Right hindlimb (tissue), 1 donor: ENCODE results near the gene CHST15.
A peak's percentile ranks its signal among the peaks of the same experiment; 100 is the strongest.
"Not testable (repeated sequence)": the region's sequence is repeated elsewhere in the genome, so short reads cannot be mapped to it uniquely, and the experiment has no call there.

Source experiments
- DNase-seq: peaks from one replicate; pipeline ENCODE4 v3.0.0-alpha.2; 2018

Gene CHST15

DNA sequence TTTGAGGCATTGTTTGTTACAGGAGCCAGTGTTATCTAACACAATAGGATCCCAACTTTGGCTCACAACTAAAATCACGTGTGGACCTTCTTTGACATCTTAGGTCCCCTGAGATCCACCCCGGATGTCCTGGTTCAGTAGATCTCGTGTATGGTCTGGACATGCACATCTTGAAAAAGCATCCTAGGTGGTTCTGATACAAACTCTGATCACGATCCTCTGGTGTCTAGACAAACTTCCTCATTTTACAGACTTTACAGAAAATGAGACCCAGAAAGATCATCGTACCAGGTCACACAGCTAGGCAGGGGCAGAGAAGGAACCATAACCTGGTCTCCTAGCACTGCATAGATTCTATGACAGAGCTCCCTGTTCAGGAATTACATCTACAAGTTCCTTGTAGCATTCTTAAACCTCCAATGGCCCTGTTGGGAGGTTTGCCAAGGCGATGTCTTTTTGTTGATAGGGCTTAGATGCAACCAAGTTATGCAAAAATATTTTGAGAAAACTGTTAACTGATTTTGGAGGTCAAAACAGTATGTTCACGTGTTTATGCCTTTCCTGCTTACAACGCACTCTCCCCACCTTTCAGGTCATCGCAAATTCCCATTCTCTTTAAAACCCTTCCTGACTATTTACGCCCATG lies 30.8 kb upstream of the CHST15 start:
- DNase-seq, result no peak

DNA sequence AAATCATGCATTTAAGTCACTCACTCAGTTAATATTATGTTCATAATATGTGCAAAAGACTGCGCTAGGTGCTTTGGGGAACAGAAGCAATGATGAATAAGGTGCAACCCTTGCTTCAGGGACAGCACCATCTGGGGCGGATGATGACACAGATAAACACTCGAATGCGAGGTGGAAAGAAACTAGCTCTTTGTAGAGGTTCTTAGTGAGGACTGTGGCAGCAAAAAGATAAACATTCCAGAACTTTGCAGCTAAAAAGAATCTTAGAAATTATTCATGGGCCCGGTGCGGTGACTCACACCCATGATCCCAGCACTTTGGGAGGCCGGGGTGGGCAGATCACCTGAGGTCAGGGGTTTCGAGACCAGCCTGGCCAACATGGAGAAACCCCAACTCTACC lies 29.8 kb upstream of the CHST15 start:
- no peak for DNase-seq

DNA sequence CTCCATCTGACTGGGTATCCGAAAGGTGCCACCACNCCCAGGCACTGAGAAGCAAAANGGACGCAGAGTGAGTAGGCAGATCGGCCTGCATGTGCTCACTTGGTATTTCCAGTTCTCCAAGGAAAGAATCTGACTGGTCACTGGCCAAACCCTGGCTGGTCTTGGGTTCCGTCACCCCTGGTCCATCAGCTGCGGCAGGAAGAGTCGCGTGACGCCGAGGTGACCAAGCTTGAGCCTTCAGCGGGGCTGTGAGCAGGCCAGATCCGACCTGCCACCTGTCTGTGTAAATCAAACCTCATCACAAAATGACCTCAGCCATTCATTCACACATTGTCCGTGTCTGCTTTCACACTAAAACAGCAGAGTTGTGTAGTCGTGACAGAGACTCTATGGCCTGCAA lies 28.8 kb upstream of the CHST15 start:
- no peak for DNase-seq

DNA sequence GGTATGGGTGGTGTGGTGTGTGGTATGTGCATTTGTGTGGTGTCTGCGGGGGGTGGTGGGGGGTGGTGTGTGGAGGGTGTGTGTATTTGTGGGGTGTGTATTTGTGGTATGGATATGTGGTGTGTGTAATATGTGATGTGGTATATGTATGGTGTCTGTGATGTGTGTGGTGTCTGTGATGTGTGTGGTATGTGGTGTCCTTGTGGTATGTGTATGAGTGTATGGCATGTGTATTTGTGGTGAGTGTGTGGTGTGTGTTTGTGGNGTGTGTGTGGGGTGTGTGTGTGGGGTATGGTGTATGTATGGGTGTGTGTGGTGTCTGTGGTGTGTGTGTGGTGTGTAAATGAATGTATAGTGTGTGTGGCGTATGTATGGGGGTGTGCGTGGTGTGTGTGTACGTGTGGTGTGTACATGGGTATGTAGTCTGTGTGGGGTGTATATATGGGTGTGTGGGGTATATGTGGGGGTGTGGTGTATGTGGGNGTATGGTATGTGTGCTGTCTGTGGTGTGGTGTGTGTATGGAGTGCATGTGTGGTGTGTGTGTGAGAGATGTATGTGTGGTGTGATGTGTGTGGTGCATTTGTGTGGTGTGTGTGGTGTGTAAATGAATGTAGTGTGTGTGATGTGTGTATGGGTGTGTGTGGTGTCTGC lies 27.1 kb upstream of the CHST15 start:
- no peak for DNase-seq

DNA sequence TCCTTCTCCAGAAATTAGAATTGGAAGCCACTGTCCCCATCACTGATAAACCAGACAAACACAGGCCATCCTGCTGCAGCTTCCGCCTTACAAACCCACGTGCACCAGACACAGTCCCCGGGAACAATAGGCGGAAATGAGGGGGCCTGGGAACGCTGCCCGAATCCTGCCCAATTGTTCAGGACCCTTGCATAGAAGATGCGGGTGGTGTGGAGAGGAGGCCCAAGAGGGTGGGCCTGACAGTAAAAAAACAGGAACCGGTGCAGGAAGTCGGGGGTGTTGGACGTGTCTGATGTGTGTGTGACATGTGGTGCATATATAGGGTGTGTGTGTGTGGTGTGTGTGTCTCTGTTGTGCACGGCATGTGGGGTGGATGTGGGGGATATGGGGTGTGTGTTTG lies 26.5 kb upstream of the CHST15 start:
- peak; percentile 50 for DNase-seq

DNA sequence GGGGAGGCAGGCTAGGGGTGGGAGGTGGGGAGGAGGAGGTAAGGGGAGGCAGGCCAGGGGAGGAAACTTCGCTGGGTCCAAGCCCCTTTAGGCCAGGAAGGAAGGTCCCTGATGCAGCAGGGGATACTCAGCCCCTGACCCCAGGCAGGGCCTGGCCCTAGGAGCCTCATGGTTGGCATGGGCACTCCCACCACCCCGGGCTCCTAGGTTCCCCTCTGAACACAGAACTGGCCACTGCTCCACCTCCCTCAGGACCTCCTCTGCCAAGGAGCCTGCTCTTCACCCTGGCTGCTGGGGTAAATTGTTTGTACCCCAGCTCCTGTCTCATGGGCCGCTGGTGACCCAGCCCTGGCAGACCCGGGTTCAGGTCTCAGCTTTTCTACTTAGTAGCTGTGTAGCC lies 25.8 kb upstream of the CHST15 start:
- no peak for DNase-seq

DNA sequence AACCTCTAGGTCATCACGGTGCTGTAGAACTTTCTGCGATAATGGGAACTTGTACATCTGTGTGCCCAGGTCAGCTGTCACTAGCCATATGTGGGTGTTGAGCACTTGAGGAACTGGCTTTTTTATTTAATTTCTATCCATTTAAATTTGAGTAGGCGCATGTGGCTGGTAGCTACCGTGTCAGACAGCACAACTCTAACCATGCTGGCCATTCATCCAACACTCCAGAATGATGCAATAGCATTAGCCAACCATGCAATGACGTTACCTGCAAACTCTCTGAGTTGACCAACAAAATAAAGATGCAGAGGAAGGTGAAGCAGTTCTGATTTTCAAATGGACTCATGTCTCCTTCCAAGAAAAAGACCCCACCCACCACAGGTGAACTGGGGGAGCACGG lies 24.4 kb upstream of the CHST15 start:
- DNase-seq, result no peak

DNA sequence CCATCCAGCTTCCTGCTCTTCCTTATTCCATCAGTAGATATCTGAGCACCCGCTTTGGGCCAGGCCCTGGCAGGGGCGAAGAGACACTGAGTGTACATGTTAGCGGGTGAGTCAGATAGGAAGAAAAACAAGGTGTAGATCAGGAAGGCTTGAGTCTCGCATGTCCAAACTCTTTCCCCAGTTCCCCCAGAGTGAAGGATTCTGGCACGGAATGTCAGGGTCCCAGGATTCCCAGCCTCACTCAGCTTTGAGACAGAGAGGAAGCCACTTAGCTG lies 24.1 kb upstream of the CHST15 start:
- DNase-seq, result no peak

DNA sequence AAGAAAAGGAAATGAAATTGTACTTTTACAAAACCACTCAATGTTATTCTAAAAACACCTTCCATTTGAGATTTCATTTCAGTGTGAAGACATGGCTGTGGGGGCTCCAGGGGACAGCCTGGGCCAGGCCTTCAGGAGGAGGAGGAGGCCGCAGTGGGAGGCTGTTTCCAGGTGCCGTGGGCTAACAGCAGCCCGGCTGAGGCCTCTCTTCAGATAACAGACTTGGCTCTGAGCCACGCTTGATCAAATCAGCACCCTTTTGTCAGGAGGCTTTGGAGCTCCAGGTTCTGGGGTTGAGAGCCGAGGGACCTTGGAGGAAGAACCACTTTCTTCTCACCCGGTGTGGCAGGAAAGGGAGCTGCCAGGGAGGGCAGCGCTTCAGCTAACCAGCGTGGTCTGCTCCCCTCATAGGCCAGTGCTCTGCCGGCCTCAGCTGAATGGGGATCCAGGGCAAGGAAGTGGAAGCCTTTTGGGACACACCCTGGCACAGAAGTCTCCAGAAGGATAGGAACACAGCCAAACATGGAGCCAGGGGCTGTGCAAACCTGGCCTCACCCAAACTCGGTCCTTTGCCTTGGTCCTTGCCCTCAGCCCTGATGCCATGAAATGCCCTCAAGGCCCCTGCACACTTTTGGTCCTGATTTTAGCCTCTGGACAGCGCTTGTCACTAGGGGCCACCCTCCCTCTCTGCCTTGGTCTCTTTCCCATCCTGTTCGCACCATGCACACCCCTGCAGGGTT lies 23.5 kb upstream of the CHST15 start:
- DNase-seq, result no peak

DNA sequence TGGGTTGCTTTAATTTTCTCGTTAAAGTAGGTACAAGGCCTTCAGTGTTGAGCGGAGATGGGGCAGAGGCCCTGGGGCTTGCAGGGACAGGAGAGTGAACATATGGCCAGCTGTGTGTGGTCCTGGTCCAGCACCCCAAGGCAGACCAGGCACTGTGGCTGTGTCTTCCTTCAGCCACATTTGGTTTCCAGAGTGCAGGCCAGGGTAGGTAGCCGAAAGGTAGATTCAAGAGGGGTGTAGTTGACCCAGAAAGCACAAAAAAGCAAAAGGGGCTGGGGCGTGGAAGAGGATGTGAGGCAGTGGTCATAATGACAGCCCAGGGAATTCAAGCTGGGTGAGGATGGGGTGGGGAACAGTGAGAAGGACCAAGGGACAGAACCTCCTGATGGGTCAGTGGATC lies 21.3 kb upstream of the CHST15 start:
- no peak for DNase-seq

DNA sequence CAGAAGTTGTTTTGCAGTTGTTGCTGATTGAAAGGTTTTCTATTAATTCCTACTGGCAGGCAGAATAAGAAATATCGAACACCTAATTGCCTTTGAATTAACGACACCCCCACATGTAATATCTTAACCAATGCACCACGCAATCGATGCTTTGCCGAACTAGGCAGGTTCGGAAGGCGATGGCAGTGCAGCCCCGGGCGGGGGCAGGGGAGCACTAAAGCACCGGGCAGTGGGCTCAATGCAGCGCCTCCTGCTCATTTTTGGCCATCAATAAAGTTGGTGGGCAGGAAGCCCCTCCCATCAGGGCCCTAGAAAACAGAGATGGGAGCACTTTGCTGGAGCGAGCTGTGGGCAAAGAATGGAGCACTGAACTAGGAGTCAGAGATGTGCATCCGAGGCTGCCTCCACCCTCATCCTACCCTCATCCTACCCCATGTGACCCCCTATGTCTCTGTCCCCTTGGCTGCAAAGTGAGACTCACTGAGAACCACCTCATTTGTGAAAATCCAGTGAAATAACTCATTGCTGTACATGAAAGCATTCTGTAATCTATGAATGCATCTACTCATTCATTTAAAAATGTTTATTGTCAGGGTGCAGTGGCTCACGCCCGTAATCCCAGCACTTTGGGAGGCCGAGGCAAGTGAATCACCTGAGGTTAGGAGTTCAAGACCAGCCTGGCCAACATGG lies 19.6 kb upstream of the CHST15 start:
- DNase-seq, result no peak

DNA sequence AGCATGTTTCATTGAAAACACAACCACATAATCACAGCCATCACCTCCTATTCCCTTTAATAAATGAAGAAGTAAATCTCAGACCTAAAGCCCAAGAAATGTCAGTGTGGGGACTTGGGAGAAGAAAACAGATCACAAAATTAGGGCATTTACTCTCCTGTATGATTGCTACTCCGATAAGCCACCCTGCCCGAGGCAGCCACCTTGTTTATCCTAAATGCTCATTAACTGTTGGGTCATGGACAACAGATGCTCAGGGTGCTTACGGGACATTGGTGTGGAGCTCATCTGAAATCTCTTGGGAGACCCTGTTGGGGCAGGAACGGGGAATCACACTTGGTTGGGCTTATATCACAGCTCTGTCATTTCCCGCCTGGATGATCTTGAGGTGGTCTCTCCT lies 17.5 kb upstream of the CHST15 start:
- DNase-seq, result no peak

DNA sequence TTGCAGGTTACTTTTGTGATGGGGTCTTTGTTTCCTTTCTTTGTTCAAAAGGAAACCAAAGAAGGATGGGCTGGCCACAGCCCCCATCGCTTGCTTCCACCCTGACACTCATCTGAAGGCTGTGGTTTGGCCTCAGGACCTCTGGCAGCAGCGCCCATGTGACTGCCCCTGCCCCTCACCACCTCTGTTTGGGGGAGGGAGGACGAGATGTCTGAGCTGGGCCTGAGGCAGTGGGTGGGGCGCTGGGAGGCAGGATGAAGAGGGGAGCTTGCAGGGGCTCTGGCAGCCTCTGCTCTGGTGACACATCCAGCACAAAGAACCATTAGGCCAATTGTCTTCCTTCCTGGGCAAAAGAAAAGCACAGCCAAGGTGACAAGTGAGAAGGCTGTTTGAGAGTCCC lies 15.9 kb upstream of the CHST15 start:
- no peak for DNase-seq

DNA sequence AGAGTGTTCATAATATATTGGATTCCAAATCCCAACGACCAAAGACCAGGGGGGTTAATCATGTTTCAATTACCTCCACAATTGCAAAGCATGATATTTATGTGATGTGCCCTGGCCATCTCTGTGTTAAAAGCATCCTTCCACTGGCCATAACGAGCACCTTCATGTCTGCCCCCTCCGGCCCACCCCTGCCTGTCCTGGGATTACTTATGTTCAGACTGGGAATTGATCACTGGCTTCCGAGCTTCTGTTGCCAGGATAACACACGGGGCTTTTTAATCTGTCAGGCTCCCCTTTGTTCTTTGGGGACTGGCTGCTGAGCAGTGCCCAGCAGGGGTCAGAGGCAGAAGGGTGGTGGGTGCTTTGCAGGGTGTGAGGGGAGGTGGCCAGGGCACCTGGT lies 13.7 kb upstream of the CHST15 start:
- DNase-seq, result no peak

DNA sequence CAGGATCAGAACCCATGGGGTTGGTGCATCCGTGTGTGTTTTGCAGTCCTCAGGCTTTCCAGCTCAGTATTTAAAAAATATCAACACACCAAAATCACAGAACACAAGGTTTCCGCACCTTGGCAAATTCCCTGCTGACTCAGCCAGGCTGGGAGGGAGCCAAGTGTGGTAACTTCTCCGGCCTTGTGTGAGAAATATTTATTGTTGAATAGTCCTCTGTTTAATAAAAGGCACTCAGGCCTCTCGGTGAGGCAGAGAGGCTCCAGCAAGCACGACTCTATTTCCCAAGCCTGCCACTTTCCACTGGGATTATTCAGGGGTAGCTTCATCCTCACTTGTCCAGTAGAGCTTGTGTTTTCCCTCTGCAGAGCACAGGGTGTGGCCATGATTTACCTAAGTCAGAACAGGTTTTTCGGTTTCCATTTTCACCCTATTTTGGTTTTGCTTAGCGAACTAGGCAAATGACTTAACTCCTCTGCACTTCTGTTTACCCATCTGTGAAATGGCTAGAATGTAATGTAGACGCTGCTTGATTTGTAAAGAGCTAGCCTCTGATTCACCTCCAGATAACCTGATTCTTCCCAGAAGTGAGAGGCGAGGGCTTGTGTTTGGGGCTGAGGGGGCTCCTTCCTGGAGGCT lies 13.0 kb upstream of the CHST15 start:
- DNase-seq, result no peak

DNA sequence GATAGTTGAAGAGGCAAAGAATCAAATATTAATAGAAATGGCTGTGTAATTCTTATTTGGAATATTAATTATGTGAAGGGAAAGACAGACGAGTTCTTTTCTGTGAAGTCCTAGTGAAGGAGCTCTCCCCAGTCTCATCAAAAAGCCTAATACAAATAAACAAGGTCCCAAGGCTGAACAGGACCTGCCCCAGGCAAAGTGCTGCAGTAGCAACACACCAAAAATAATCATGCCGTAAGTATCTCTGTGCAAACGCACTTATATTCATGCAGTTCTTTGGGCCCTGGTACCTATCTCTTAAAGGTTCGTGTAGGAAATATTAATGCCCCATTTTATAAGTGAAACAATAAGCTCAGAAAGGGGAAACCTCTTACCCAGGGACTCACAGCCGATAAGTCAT lies 12.2 kb upstream of the CHST15 start:
- no peak for DNase-seq

DNA sequence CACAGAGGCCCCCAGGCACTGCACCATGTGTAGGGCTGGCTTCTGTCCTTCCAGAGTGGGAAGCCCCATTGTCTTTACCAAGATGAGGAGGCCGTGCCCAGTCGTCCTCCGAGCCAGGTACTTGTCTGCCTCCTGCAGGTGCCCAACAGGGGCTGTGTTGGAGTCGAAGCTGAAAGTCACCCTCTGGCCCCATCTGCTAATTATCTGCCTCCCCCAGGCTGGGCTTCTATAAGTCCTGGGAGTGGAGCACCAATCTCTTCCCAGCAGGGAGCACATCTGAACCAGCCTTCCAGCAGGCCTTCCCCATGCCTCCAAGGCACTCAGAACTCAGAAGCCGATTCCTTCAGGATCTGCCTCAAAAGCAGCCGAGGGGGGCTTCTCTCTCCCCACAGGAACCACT lies 11.6 kb upstream of the CHST15 start:
- DNase-seq, result no peak

DNA sequence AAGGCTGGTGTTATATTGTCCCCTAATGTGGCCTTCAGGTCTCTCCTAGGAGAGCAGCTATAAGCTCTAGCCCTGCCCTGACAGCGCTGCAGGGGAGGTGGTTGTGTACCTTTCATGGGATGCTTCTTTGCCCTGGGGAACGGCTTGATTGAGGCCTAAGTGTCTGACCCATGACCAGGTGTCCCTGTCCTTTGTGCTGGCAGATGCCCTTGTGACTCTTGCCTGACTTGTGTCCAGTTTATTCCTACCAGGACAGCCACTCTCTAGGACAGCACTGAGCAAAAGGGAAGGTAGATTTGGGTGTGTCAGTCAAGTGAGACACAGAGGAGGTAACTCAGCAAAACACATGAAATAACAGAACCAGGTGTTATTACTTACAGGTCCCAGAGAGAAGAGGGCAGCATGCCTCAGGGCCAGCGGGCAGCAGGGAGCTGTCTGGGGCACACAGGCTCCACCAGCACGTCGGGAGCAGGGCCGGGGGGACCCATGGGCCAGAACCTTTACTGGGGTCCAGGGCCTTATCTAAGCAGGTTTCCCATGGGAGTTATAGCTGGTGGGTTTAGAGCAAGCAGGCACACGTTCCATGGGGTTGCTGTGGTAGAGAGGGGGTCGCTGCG lies 10.7 kb upstream of the CHST15 start:
- no peak for DNase-seq

DNA sequence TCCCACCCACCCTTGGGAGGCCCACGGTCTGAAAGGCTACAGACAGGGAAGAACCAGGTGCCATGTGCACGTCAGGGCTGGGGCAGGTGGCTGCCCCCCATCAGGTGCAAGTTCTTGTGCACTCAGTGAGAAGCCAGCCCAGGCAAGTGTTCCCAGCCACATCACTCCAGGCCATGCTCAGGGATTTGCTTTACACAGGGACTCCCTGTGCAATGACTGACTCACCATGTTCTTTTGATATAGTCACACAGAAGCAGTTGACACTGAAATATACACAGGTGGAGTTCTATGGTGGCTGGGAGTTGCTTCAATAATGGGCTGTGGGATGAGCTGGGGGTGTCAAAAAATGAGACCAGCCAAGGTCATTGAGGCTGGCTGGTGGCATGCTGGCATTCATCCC lies 8.0 kb upstream of the CHST15 start:
- no peak for DNase-seq

DNA sequence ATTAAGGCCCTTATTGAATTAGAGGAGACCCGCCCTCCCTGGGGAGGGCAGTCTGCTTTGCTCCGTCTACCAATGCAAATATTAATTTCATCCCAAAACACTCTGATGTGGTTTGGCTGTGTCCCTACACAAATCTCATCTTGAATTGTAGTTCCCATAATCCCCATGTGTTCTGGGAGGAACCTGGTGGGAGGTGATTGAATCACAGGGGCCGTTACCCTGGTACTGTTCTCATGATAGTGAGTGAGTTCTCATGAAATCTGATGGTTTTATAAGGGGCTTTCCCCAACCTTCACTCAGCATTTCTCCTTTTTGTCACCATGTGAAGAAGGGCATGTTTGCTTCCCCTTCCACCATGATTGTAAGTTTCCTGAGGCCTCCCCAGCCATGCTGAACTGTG lies 7.3 kb upstream of the CHST15 start:
- DNase-seq, result not testable (repeated sequence)

DNA sequence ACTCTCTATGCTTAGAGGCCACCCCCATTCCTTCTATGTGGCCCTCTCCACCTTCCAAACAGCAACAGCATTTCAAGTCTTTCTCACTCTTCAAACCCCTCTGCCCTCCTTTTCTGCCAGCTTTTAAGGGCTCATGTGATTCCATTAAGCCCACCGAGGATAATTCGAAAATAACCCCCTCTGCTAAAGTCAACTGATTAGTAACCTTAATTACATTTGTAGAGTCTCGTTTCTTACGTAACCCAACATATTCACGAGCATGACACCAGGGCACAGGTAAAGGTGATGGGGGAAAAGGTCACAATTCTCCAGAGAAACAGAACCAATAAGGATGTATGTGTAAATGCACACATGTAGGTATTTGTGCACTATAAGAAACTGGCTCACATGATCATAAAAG lies 6.7 kb upstream of the CHST15 start:
- DNase-seq, result no peak

DNA sequence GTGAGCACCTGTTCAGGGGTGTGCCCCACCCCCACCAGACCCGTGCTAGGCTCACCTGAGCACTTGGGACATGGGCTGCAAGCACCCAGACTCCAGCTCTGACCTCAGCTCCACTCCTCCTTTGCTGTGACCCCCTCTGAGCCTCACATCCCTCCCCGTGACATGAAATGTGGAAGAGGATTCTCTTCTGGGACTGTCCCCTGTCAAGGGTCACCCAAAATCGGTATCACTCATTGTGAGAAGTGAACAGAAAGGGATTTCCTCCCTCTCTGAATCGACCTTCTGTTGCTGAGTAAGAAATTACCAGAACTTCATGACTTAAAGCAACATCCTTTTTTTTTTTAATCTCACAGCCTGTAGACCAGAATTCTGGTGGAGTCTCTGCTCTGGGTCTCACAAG lies 6.2 kb upstream of the CHST15 start:
- no peak for DNase-seq

DNA sequence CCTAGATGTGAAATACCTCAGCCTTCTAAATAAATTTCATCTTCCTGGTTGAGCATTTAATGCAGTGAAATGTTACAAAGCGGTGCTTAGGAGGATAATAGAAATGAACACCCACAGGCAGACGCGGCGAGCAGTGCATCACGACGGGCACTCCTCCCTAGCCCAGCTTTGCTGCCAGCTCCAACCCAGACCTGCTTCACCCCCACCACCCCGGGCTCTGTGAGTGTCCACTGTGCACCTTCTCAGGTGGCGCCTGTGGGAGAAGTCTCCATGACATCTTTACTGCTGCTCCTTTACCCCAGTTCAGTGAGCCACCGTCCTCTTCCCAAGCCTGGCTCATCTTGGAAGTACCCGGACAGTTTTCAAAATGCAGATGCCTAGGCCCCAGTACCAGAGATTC lies 5.2 kb upstream of the CHST15 start:
- no peak for DNase-seq
